ENCODE measurements around the gene PLLP. TPM values are rescaled to one million over a fixed set of nuclear protein-coding genes. Genes with fewer than 3 reads are reported as not detected.
"Not testable (repeated sequence)": the region's sequence is repeated elsewhere in the genome, so short reads cannot be mapped to it uniquely, and the experiment has no call there.

PLLP gene
- total RNA-seq, 1 donor from 2014 or later = 34.3 TPM

- DNase-seq (ENCODE audit: low spot score) = no peak
Measured at GRCh38 chr16:57273826-57274225, 10.6 kb downstream of the PLLP start.

GRCh38 chr16:57273359-57273758 is 11.1 kb downstream of the PLLP start:
- DNase-seq (ENCODE audit: low spot score) = no peak

- no peak for DNase-seq (ENCODE audit: low spot score)
Measured at GRCh38 chr16:57271867-57272495, 12.5 kb downstream of the PLLP start.

- no peak for DNase-seq (ENCODE audit: low spot score)
Measured at GRCh38 chr16:57271063-57271345, 13.5 kb downstream of the PLLP start.

GRCh38 chr16:57270221-57271062 is 14.0 kb downstream of the PLLP start:
- DNase-seq (ENCODE audit: low spot score) = no peak

GRCh38 chr16:57268804-57269800 is 15.4 kb downstream of the PLLP start:
- no peak for DNase-seq (ENCODE audit: low spot score)

- not testable (repeated sequence) for DNase-seq (ENCODE audit: low spot score)
Measured at GRCh38 chr16:57267343-57267742, 17.1 kb downstream of the PLLP start.

- DNase-seq (ENCODE audit: low spot score) = no peak
Measured at GRCh38 chr16:57266531-57267260, 17.8 kb downstream of the PLLP start.

- peak; percentile 86 for DNase-seq (ENCODE audit: low spot score)
Measured at GRCh38 chr16:57265850-57266530, 18.5 kb downstream of the PLLP start.

GRCh38 chr16:57264950-57265371 is 19.5 kb downstream of the PLLP start:
- no peak for DNase-seq (ENCODE audit: low spot score)

- no peak for DNase-seq (ENCODE audit: low spot score)
Measured at GRCh38 chr16:57264381-57264780, 20.1 kb downstream of the PLLP start.

GRCh38 chr16:57263541-57264351 is 20.7 kb downstream of the PLLP start:
- DNase-seq (ENCODE audit: low spot score) = no peak

- DNase-seq (ENCODE audit: low spot score) = no peak
Measured at GRCh38 chr16:57262841-57263540, 21.5 kb downstream of the PLLP start.

GRCh38 chr16:57261806-57262205 is 22.7 kb downstream of the PLLP start:
- DNase-seq (ENCODE audit: low spot score) = no peak

- no peak for DNase-seq (ENCODE audit: low spot score)
Measured at GRCh38 chr16:57260294-57260929, 24.1 kb downstream of the PLLP start.

GRCh38 chr16:57258910-57259475 is 25.5 kb downstream of the PLLP start:
- DNase-seq (ENCODE audit: low spot score) = no peak

GRCh38 chr16:57258226-57258909 is 26.1 kb downstream of the PLLP start:
- no peak for DNase-seq (ENCODE audit: low spot score)

Measured in ureter (tissue), 1 donor.